ENCODE results near the gene LEPR. TPM values are rescaled to one million over a fixed set of nuclear protein-coding genes. Genes with fewer than 3 reads are reported as not detected.

The LEPR gene
- total RNA-seq, 1 donor from 2014 or later: 11.6 TPM

- Histone ChIP-seq H3K36me3 (ENCODE audit: control insufficient read depth, insufficient read depth, low read length) (no peaks in the 10 kb centered on the region), H3K4me3 (ENCODE audit: low read depth, low read length) (no peak overlapping the region), H3K27me3 (ENCODE audit: control insufficient read depth, insufficient read depth, low read length) (no peaks in the 10 kb centered on the region)
- TF ChIP-seq CTCF (IDR thresholded peaks at IDR 0.05; ENCODE audit: insufficient read depth, low read length, poor library complexity, severe bottlenecking): no peak
- DNase-seq (ENCODE audit: low read depth): no peak
Observed at GRCh38 chr1:65393347-65393746, 27.1 kb upstream of the LEPR start.

DNA sequence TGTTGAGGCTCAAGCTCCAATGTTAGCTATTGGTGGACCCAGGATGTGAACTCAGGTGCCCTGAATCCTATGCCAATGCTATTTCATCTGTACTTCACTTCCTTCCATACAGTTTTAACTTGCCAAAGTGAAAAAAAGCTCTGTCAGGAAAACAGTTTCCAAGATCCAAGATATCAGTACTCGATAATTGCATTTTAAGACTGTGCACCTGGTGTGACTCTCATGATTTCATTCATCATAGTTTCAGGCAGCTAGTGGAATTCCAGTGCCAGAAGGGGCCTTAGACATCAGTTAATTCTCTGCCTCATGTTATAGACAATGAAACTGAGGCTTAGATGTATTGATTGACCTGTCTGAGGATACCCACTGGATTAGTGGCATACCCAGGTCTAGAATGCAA is 26.5 kb upstream of the LEPR start:
- Histone ChIP-seq H3K27me3 (ENCODE audit: control insufficient read depth, insufficient read depth, low read length) (no peaks in the 10 kb centered on the region), H3K4me3 (ENCODE audit: low read depth, low read length) (no peak overlapping the region), H3K36me3 (ENCODE audit: control insufficient read depth, insufficient read depth, low read length) (no peaks in the 10 kb centered on the region)
- no peak for TF ChIP-seq CTCF (IDR thresholded peaks at IDR 0.05; ENCODE audit: insufficient read depth, low read length, poor library complexity, severe bottlenecking)
- no peak for DNase-seq (ENCODE audit: low read depth)

GRCh38 chr1:65395887-65396612 is 24.4 kb upstream of the LEPR start:
- Histone ChIP-seq H3K4me3 (ENCODE audit: low read depth, low read length) (no peak overlapping the region), H3K36me3 (ENCODE audit: control insufficient read depth, insufficient read depth, low read length) (no peaks in the 10 kb centered on the region), H3K27me3 (ENCODE audit: control insufficient read depth, insufficient read depth, low read length) (no peaks in the 10 kb centered on the region)
- no peak for TF ChIP-seq CTCF (IDR thresholded peaks at IDR 0.05; ENCODE audit: insufficient read depth, low read length, poor library complexity, severe bottlenecking)
- no peak for DNase-seq (ENCODE audit: low read depth)

- no peak for DNase-seq (ENCODE audit: low read depth)
- no peak overlapping the region for H3K4me3 ChIP-seq (ENCODE audit: low read depth, low read length)
- H3K27me3 ChIP-seq (ENCODE audit: control insufficient read depth, insufficient read depth, low read length): no peaks in the 10 kb centered on the region
- no peaks in the 10 kb centered on the region for H3K36me3 ChIP-seq (ENCODE audit: control insufficient read depth, insufficient read depth, low read length)
- TF ChIP-seq CTCF (IDR thresholded peaks at IDR 0.05; ENCODE audit: insufficient read depth, low read length, poor library complexity, severe bottlenecking): no peak
Observed at GRCh38 chr1:65398083-65398482, 22.4 kb upstream of the LEPR start.

DNA sequence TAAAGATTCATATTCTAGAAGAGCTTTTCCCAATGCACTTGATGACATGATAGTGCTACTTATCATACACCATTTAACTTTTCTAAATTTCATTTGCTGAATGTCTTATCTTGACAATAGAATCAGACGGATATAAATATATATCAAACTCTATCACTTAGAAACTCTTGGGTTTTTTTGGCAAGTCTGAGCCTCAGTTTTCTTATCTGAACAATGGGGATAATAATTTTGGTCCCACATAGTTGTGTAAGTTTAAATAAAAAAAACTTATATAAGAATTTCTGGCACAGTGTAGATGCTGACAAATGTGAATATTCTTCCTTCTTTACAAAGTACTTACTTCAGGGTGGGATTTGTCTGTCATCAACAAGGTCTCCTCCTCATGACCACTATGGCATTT is 21.5 kb upstream of the LEPR start:
- H3K27me3 ChIP-seq (ENCODE audit: control insufficient read depth, insufficient read depth, low read length): no peaks in the 10 kb centered on the region
- no peak for TF ChIP-seq CTCF (IDR thresholded peaks at IDR 0.05; ENCODE audit: insufficient read depth, low read length, poor library complexity, severe bottlenecking)

GRCh38 chr1:65401612-65402011 is 18.9 kb upstream of the LEPR start:
- Histone ChIP-seq H3K27me3 (ENCODE audit: control insufficient read depth, insufficient read depth, low read length) (no peaks in the 10 kb centered on the region), H3K36me3 (ENCODE audit: control insufficient read depth, insufficient read depth, low read length) (no peaks in the 10 kb centered on the region), H3K4me3 (ENCODE audit: low read depth, low read length) (no peak overlapping the region)
- no peak for TF ChIP-seq CTCF (IDR thresholded peaks at IDR 0.05; ENCODE audit: insufficient read depth, low read length, poor library complexity, severe bottlenecking)
- DNase-seq (ENCODE audit: low read depth): no peak

More for the DNA sequence above, 21.5 kb upstream of the LEPR start:
- Histone ChIP-seq H3K4me3 (ENCODE audit: low read depth, low read length) (no peak overlapping the region), H3K36me3 (ENCODE audit: control insufficient read depth, insufficient read depth, low read length) (no peaks in the 10 kb centered on the region)
- no peak for DNase-seq (ENCODE audit: low read depth)

Data from kidney epithelial cell (primary cell).